Karpas-422 (cell line): ENCODE measurements around the gene FAM131A. TPM values are rescaled to one million over a fixed set of nuclear protein-coding genes. Genes with fewer than 3 reads are reported as not detected.

ENCODE experiments used
- DNase-seq: peaks from one replicate; pipeline ENCODE4 v3.0.0-alpha.2; 2015
- H2AFZ ChIP-seq: fragments of 200-600 bp; sonication (generic); 2 replicates; pipeline ENCODE4 v1.6.1; 2014; ENCODE audit warnings: antibody characterized with exemption, low read length, mixed read lengths
- H3K27ac ChIP-seq: fragments of 200-600 bp; sonication (generic); 2 replicates; pipeline ENCODE4 v1.5.1; 2014; ENCODE audit warnings: mild to moderate bottlenecking, low read length, moderate library complexity
- H3K27me3 ChIP-seq: fragments of 200-600 bp; sonication (generic); 2 replicates; pipeline ENCODE4 v1.6.1; 2014; ENCODE audit warnings: low read length, mixed read lengths
- H3K36me3 ChIP-seq: fragments of 200-600 bp; sonication (generic); 2 replicates; pipeline ENCODE4 v1.6.1; 2014; ENCODE audit warnings: low read length, mixed read lengths; ENCODE audit not compliant: insufficient read depth
- H3K4me1 ChIP-seq: fragments of 200-600 bp; sonication (generic); 2 replicates; pipeline ENCODE4 v1.6.1; 2014; ENCODE audit warnings: mild to moderate bottlenecking, low read length, mixed read lengths
- H3K4me2 ChIP-seq: fragments of 200-600 bp; sonication (generic); 2 replicates; pipeline ENCODE4 v1.6.1; 2014; ENCODE audit warnings: low read length, low read depth, mild to moderate bottlenecking; ENCODE audit not compliant: poor library complexity, severe bottlenecking
- H3K4me3 ChIP-seq: fragments of 200-600 bp; sonication (generic); 2 replicates; pipeline ENCODE4 v1.5.1; 2014; ENCODE audit warnings: mild to moderate bottlenecking, antibody characterized with exemption, low read length, mixed read lengths
- H3K79me2 ChIP-seq: fragments of 200-600 bp; sonication (generic); 2 replicates; pipeline ENCODE4 v1.6.1; 2014; ENCODE audit warnings: mild to moderate bottlenecking, low read length, mixed read lengths
- H3K9ac ChIP-seq: fragments of 200-600 bp; sonication (generic); 2 replicates; pipeline ENCODE4 v1.6.0; 2014; ENCODE audit warnings: low read length
- H3K9me2 ChIP-seq: fragments of 200-600 bp; sonication (generic), shearing (Covaris generic); replicated peaks from 2 replicates; pipeline ENCODE4 v1.6.0; 2014; ENCODE audit warnings: mild to moderate bottlenecking, low read length, moderate library complexity; ENCODE audit not compliant: insufficient read depth
- H3K9me3 ChIP-seq: fragments of 300-700, 200-600 bp; sonication (generic); 2 replicates; pipeline ENCODE4 v1.6.1; 2014; ENCODE audit warnings: low read length, mixed read lengths
- H4K20me1 ChIP-seq: fragments of 200-600 bp; sonication (generic); 2 replicates; pipeline ENCODE4 v1.6.1; 2014; ENCODE audit warnings: mild to moderate bottlenecking, antibody characterized with exemption, low read length, low read depth; ENCODE audit not compliant: insufficient read depth
- total RNA-seq: library from RNA; depleted of rRNA; stranded (reverse); fragments of >200 nt; shearing (Covaris generic); gene quantifications from 2 replicates; pipeline ENCODE4 v1.2.3, GENCODE V29; 2014; ENCODE audit warnings: low replicate concordance

FAM131A gene
- total RNA-seq, 1 experiment from 2014 or later = 23.0 TPM

DNA sequence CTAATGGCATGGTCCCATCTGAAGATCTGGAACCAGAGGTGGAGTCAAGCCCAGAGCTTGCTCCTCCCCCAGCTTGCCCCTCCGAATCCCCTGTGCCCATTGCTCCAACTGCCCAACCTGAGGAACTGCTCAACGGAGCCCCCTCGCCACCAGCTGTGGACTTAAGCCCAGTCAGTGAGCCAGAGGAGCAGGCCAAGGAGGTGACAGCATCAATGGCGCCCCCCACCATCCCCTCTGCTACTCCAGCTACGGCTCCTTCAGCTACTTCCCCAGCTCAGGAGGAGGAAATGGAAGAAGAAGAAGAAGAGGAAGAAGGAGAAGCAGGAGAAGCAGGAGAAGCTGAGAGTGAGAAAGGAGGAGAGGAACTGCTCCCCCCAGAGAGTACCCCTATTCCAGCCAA, 15.7 kb upstream of the FAM131A start:
- Histone ChIP-seq H2AFZ (no peak overlapping the region), H3K36me3 (peaks cover 96% of the 10 kb centered on the region), H3K9me3 (no peaks in the 10 kb centered on the region), H3K4me3 (no peak overlapping the region), H4K20me1 (peaks cover 95% of the 10 kb centered on the region), H3K27me3 (no peaks in the 10 kb centered on the region), H3K79me2 (peaks cover 80% of the 10 kb centered on the region), H3K4me1 (peaks cover 16% of the 10 kb centered on the region), H3K27ac (no peak overlapping the region), H3K9ac (no peak overlapping the region), H3K9me2 (no peaks in the 10 kb centered on the region), H3K4me2 (no peak overlapping the region)
- DNase-seq = no peak

DNA sequence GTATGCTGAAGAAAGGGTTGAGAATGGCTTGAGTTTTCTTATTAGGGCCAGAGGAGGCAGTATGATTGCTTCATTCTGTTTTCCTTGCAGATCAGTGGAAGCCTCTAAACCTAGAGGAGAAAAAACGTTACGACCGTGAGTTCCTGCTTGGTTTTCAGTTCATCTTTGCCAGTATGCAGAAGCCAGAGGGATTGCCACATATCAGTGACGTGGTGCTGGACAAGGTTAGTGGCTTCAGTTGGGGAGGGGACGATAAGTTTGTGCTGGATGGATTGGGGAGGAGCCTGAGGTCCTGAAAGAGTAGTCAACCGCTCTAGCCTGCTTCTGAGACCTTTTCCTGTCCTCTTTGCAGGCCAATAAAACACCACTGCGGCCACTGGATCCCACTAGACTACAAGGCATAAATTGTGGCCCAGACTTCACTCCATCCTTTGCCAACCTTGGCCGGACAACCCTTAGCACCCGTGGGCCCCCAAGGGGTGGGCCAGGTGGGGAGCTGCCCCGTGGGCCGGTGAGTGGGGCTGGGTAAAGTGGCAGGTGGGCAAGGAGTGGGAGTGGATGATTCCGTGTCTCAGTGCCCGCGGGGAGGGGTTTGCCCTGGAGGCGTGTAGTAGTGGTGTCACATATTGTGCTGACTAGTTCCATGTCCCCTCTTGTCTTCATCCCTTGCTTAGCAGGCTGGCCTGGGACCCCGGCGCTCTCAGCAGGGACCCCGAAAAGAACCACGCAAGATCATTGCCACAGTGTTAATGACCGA, 14.5 kb upstream of the FAM131A start:
- no peaks in the 10 kb centered on the region for H3K27me3 ChIP-seq
- H3K4me1 ChIP-seq = peaks cover 3% of the 10 kb centered on the region
- peaks cover 89% of the 10 kb centered on the region for H4K20me1 ChIP-seq
- H3K79me2 ChIP-seq = peaks cover 68% of the 10 kb centered on the region
- H3K27ac ChIP-seq = no peak overlapping the region
- no peak overlapping the region for H3K4me3 ChIP-seq
- no peak overlapping the region for H3K9ac ChIP-seq
- H3K36me3 ChIP-seq = peaks cover 96% of the 10 kb centered on the region
- H3K9me3 ChIP-seq = no peaks in the 10 kb centered on the region
- H3K9me2 ChIP-seq = no peaks in the 10 kb centered on the region
- no peak overlapping the region for H3K4me2 ChIP-seq
- no peak for DNase-seq
- H2AFZ ChIP-seq = no peak overlapping the region

GRCh38 chr3:184323696-184324095, 13.7 kb upstream of the FAM131A start:
- H3K27ac ChIP-seq = no peak overlapping the region
- H2AFZ ChIP-seq = no peak overlapping the region
- H3K79me2 ChIP-seq = peaks cover 60% of the 10 kb centered on the region
- peaks cover 95% of the 10 kb centered on the region for H3K36me3 ChIP-seq
- no peaks in the 10 kb centered on the region for H3K4me1 ChIP-seq
- H3K4me3 ChIP-seq = no peak overlapping the region
- H3K4me2 ChIP-seq = no peak overlapping the region
- no peak overlapping the region for H3K9ac ChIP-seq
- H4K20me1 ChIP-seq = peaks cover 88% of the 10 kb centered on the region
- H3K9me2 ChIP-seq = no peaks in the 10 kb centered on the region
- no peaks in the 10 kb centered on the region for H3K27me3 ChIP-seq
- no peak for DNase-seq
- no peaks in the 10 kb centered on the region for H3K9me3 ChIP-seq

DNA sequence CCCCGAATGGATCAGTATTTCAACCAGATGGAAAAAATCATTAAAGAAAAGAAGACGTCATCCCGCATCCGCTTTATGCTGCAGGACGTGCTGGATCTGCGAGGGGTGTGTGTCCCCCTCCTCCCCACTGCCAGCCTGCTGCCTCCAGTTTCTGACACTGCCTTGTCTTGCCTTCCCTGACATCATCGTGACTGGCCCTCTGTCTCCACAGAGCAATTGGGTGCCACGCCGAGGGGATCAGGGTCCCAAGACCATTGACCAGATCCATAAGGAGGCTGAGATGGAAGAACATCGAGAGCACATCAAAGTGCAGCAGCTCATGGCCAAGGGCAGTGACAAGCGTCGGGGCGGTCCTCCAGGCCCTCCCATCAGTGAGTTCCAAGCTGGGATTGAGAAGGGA, 12.1 kb upstream of the FAM131A start:
- H4K20me1 ChIP-seq = peaks cover 88% of the 10 kb centered on the region
- no peak overlapping the region for H3K4me2 ChIP-seq
- no peak overlapping the region for H3K9ac ChIP-seq
- H3K4me1 ChIP-seq = no peaks in the 10 kb centered on the region
- H3K4me3 ChIP-seq = no peak overlapping the region
- H2AFZ ChIP-seq = no peak overlapping the region
- no peaks in the 10 kb centered on the region for H3K9me3 ChIP-seq
- no peak for DNase-seq
- no peak overlapping the region for H3K27ac ChIP-seq
- H3K27me3 ChIP-seq = no peaks in the 10 kb centered on the region
- peaks cover 45% of the 10 kb centered on the region for H3K79me2 ChIP-seq
- no peaks in the 10 kb centered on the region for H3K9me2 ChIP-seq
- H3K36me3 ChIP-seq = peaks cover 95% of the 10 kb centered on the region

DNA sequence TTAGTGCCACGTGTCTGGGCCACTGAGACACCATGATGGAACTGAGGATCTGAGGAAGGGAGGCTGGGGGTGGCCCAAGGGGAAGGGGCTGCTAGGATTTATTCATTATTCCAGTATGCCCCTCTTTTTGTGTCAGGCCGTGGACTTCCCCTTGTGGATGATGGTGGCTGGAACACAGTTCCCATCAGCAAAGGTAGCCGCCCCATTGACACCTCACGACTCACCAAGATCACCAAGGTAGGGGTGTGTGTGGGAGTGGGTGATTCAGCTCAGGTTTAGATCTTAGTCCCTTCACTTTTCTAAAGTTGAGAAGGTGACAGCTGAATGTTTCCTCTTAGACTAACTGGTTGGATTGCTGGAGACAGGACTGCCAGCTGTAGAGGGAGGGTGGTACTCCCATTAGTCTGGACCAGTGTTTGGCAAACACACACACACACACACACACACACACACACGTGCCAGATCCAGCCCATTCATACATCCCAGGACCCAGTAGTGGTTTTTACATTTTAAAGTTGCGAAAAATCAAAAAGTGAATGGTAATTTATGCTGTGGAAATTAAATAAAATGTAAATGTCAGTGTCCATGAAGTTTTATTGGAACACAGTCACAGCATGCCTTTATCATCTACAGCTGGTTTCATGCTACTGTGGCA, 11.6 kb upstream of the FAM131A start:
- no peak for DNase-seq
- Histone ChIP-seq H3K9me2 (no peaks in the 10 kb centered on the region), H3K27me3 (no peaks in the 10 kb centered on the region), H3K9ac (no peak overlapping the region), H3K4me1 (no peaks in the 10 kb centered on the region), H3K36me3 (peaks cover 92% of the 10 kb centered on the region), H3K4me2 (no peak overlapping the region), H3K27ac (no peak overlapping the region), H2AFZ (no peak overlapping the region), H3K79me2 (peaks cover 40% of the 10 kb centered on the region), H4K20me1 (peaks cover 83% of the 10 kb centered on the region), H3K9me3 (no peaks in the 10 kb centered on the region), H3K4me3 (no peak overlapping the region)

DNA sequence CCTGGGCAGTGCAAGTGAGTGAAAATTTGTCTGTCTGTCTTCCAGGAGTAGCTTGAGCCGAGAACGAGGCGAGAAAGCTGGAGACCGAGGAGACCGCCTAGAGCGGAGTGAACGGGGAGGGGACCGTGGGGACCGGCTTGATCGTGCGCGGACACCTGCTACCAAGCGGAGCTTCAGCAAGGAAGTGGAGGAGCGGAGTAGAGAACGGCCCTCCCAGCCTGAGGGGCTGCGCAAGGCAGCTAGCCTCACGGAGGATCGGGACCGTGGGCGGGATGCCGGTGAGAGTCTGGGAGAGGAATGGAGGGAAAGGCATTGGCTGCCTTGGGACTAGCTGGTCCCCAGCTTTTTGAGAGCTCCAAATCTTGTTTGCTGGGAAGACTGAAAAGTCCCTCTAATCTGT, 10.2 kb upstream of the FAM131A start:
- Histone ChIP-seq H3K9ac (no peak overlapping the region), H3K27me3 (no peaks in the 10 kb centered on the region), H3K4me2 (no peak overlapping the region), H3K79me2 (peaks cover 27% of the 10 kb centered on the region), H3K9me2 (no peaks in the 10 kb centered on the region), H3K4me3 (no peak overlapping the region), H3K27ac (no peak overlapping the region), H4K20me1 (peaks cover 78% of the 10 kb centered on the region), H3K36me3 (peaks cover 91% of the 10 kb centered on the region), H2AFZ (no peak overlapping the region), H3K9me3 (no peaks in the 10 kb centered on the region), H3K4me1 (no peaks in the 10 kb centered on the region)
- no peak for DNase-seq

DNA sequence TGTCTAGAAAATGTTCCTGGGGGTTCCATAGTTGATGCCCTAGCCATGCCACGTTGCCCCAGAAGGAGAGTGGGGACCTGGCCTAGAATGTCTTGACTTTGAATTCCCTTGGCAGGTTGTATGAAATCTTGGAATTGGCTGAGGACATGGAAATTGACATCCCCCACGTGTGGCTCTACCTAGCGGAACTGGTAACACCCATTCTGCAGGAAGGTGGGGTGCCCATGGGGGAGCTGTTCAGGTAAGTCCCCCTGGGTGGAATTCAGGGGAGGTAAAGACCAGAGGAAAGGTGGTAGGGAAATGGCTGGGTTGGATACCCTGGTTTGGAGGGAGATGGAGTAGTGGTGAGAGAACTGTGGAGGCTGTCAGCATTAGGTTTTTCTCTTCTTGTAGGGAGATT, 8.9 kb upstream of the FAM131A start:
- H3K36me3 ChIP-seq = peaks cover 87% of the 10 kb centered on the region
- H4K20me1 ChIP-seq = peaks cover 78% of the 10 kb centered on the region
- no peak overlapping the region for H3K9ac ChIP-seq
- H3K4me2 ChIP-seq = no peak overlapping the region
- no peaks in the 10 kb centered on the region for H3K9me2 ChIP-seq
- no peak overlapping the region for H3K27ac ChIP-seq
- H3K4me1 ChIP-seq = no peaks in the 10 kb centered on the region; the same call in 1 of the 2 replicates
- H3K9me3 ChIP-seq = no peaks in the 10 kb centered on the region
- H3K79me2 ChIP-seq = peaks cover 19% of the 10 kb centered on the region
- no peak overlapping the region for H3K4me3 ChIP-seq
- no peaks in the 10 kb centered on the region for H3K27me3 ChIP-seq
- DNase-seq = no peak
- H2AFZ ChIP-seq = no peak overlapping the region

- Histone ChIP-seq H3K9me3 (no peaks in the 10 kb centered on the region), H3K4me2 (no peak overlapping the region), H3K27me3 (no peaks in the 10 kb centered on the region), H3K27ac (no peak overlapping the region), H3K9me2 (no peaks in the 10 kb centered on the region), H3K4me1 (peaks cover 23% of the 10 kb centered on the region), H4K20me1 (peaks cover 60% of the 10 kb centered on the region), H3K9ac (no peak overlapping the region), H3K4me3 (no peak overlapping the region), H2AFZ (no peak overlapping the region), H3K36me3 (peaks cover 53% of the 10 kb centered on the region), H3K79me2 (peaks cover 14% of the 10 kb centered on the region)
- no peak for DNase-seq
These were observed 4.9 kb upstream of the FAM131A start for GRCh38 chr3:184332370-184333090.
